Psoas muscle (tissue), 8 donors: Measurements from ENCODE around the gene OCRL. TPM values are rescaled to one million over a fixed set of nuclear protein-coding genes. Genes with fewer than 3 reads are reported as not detected.

Experiments
- ATAC-seq, 4 donors: fragments of 200-7000 bp; cut with Tn5 transposase; one replicate each; pipeline ENCODE4 v1.9.1; 2020; ENCODE audit warnings: moderate library complexity in 3 of 4, mild to moderate bottlenecking in 2 of 4
- DNase-seq, 2 donors: peaks; one replicate each; pipeline ENCODE4 v3.0.0-alpha.2; 2020
- H3K27ac ChIP-seq: fragments of 200-600 bp; one replicate; pipeline ENCODE4 v1.8.0; 2022
- H3K27me3 ChIP-seq, 3 donors: fragments of 200-600 bp in 1 of 3; one replicate each; pipeline versions ENCODE4 v1.6.1 to v1.8.0; 2013 to 2022; ENCODE audit warnings: low read length in 2 of 3, mild to moderate bottlenecking in 2 of 3, moderate library complexity in 1 of 3; ENCODE audit not compliant: insufficient read depth in 3 of 3
- H3K36me3 ChIP-seq, 2 donors: fragments of 200-600 bp in 1 of 2; one replicate each; pipeline versions ENCODE4 v1.6.1 to v1.8.0; 2013 to 2022; ENCODE audit warnings: low read depth in 1 of 2, mild to moderate bottlenecking in 1 of 2, moderate library complexity in 1 of 2; ENCODE audit not compliant: insufficient read depth in 1 of 2
- H3K4me1 ChIP-seq: fragments of 200-600 bp; one replicate; pipeline ENCODE4 v1.8.0; 2022
- H3K4me3 ChIP-seq: fragments of 200-600 bp; one replicate; pipeline ENCODE4 v1.8.0; 2022; ENCODE audit warnings: mild to moderate bottlenecking
- H3K9me3 ChIP-seq: fragments of 200-600 bp; one replicate; pipeline ENCODE4 v1.8.0; 2022
- CTCF ChIP-seq: fragments of 200-600 bp; IDR thresholded peaks from one replicate; pipeline ENCODE4 v1.8.0; 2022; ENCODE audit warnings: antibody characterized with exemption
- WGBS, 3 donors: extraction: QIAGEN DNeasy Blood & Tissue Kit; methylation state at CpG; one replicate each; pipeline versions ENCODE4 v1.1.6 to v1.1.7; 2013; 5-methylcytosine and 5-hydroxymethylcytosine counted together
- intact Hi-C, 2 donors: fragments of 100-400 bp; cut with DNase I; formaldehyde crosslinking; loops; one replicate each; pipeline versions ENCODE4 v1.11.0 to v1.14.2; 2022
- polyA plus RNA-seq, 3 donors: library from polyadenylated mRNA; stranded (reverse); fragments of 200-250 nt; gene quantifications; one replicate each; pipeline ENCODE4 v1.2.3, GENCODE V29; 2013
- total RNA-seq, 4 donors: library from RNA; stranded (reverse); fragmentation: NEBNext Ultra II Directional in 2 of 4; extraction: Animal tissue kit (Norgen Biotek cat#: 25700) in 2 of 4; gene quantifications; one replicate each; pipeline versions ENCODE4 v1.2.1 to v1.2.4, GENCODE V29; 2021 to 2023
- donor health status: healthy with polysubstance abuse.
- donor health status: DM: no; HTN: no; CAD: no; lungs with moderate emphysema.
- donor health status: Bipolar disorder and iron deficiency.
- donor health status: healthy.
- donor health status: DM: yes; HTN: yes; CAD: no.
- donor health status: DM: no; HTN: no; CAD: no.
- donor health status: DM: no; HTN: no; CAD: no.
- donor health status: DM: yes; HTN: yes; CAD: no.

OCRL gene
- total and polyA plus RNA-seq, 7 donors, result 5.1 to 14.8 (median 10.5) TPM

GRCh38 chrX:129525896-129526295 is 14.2 kb upstream of the OCRL start:
- 51 to 62% (median 52%) methylated on average over 3 of the region's 3 CpGs for WGBS, 3 donors
- Histone ChIP-seq H3K4me3 (no peak overlapping the region), H3K9me3 (no peaks in the 10 kb centered on the region), H3K27ac (no peak overlapping the region), H3K4me1 (no peaks in the 10 kb centered on the region), H3K36me3 (no peaks in the 10 kb centered on the region), H3K27me3 (no peaks in the 10 kb centered on the region)
- TF ChIP-seq CTCF, result no peak
- intact Hi-C loops, result no loop called here
- no peak for DNase-seq
- ATAC-seq, result no peak

DNA sequence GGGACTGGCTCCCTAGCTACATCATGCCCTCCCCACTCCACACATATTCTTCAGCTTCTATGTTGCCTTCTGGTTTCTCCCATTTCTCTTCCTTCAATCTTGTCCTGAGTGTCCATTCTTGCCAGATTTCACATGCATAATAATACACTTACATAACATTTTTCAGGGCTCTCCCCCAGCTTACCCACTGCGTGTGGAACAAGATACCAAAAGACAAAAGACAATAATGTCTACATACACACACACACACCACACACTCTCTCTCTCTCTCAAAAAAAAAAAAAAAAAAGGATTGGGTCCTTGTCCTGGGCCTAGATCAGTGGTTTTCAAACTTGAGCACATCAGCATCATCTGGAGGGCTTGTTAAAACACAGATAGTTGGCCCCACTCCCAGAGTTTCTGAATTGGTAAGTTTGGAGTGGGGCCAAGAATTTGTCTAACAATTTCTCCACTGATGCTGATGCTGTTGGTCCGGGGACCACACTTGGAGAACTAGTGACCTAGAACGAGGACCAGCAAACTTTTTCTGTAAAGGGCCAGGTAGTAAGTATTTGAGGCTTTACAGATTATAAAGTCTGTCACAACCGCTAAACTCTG is 10.3 kb upstream of the OCRL start:
- Histone ChIP-seq H3K4me3 (no peak overlapping the region), H3K36me3 (no peaks in the 10 kb centered on the region), H3K27me3 (no peaks in the 10 kb centered on the region), H3K27ac (no peak overlapping the region), H3K9me3 (no peaks in the 10 kb centered on the region), H3K4me1 (no peaks in the 10 kb centered on the region)
- DNase-seq (no peak), ATAC-seq (no peak)
- intact Hi-C loops, result no loop called here
- WGBS, 3 donors, result 50 to 56% (median 53%) methylated on average over 4 of the region's 4 CpGs
- no peak for TF ChIP-seq CTCF

DNA sequence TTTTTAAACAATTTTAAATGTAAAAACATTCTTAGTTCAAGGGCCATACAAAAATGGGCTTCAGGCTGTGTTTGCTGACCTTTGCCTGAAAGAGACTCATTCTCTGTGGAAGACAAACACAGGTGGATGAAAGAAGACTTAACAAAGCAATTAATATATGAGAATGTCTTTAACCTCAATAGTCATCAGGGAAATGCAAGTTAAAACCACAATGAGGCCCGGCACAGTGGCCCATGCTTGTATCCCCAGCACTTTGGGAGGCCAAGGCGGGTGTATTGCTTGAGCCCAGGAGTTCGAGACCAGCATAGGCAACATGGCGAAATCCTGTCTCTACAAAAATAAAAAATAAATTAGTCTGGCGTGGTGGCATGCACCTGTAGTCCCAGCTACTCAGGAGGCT is 9.6 kb upstream of the OCRL start:
- H3K27ac ChIP-seq, result no peak overlapping the region
- no peaks in the 10 kb centered on the region for H3K36me3 ChIP-seq
- H3K4me3 ChIP-seq, result no peak overlapping the region
- intact Hi-C loops, result no loop called here
- no peaks in the 10 kb centered on the region for H3K4me1 ChIP-seq
- WGBS, 3 donors, result 71 to 93% (median 92%) methylated on average over 5 of the region's 5 CpGs
- H3K9me3 ChIP-seq, result no peaks in the 10 kb centered on the region
- no peak for ATAC-seq
- TF ChIP-seq CTCF, result no peak
- H3K27me3 ChIP-seq, result no peaks in the 10 kb centered on the region
- no peak for DNase-seq

- no peaks in the 10 kb centered on the region for H3K9me3 ChIP-seq
- no peaks in the 10 kb centered on the region for H3K36me3 ChIP-seq
- no peak for ATAC-seq
- intact Hi-C loops, result no loop called here
- TF ChIP-seq CTCF, result no peak
- WGBS, 3 donors, result 63 to 67% (median 64%) methylated on average over 1 of the region's 1 CpG
- no peak overlapping the region for H3K4me3 ChIP-seq
- H3K27me3 ChIP-seq, result no peaks in the 10 kb centered on the region
- H3K27ac ChIP-seq, result no peak overlapping the region
- H3K4me1 ChIP-seq, result no peaks in the 10 kb centered on the region
- DNase-seq, result no peak
Measured at GRCh38 chrX:129531132-129531531, 8.9 kb upstream of the OCRL start.
